Right atrium auricular region (tissue), 2 donors: ENCODE measurements around the gene KDELR3. TPM values are rescaled to one million over a fixed set of nuclear protein-coding genes. Genes with fewer than 3 reads are reported as not detected.

Experiments used
- DNase-seq: peaks from one replicate; pipeline ENCODE4 v3.0.0-alpha.2; 2019; ENCODE audit warnings: low spot score
- H3K27ac ChIP-seq, 2 donors: fragments of 200-600 bp; sonication (generic); 1 replicate in 1 of 2; 2 replicates in 1 of 2; pipeline ENCODE4 v1.5.1; 2016 to 2019
- H3K27me3 ChIP-seq, 2 donors: fragments of 200-600 bp; sonication (generic); one replicate each; pipeline versions ENCODE4 v1.5.1 to v1.6.0; 2017 to 2019
- H3K36me3 ChIP-seq: fragments of 200-600 bp; sonication (generic); one replicate; pipeline ENCODE4 v1.5.1; 2016
- H3K4me1 ChIP-seq, 2 donors: fragments of 200-600 bp; sonication (generic); one replicate each; pipeline versions ENCODE4 v1.5.1 to v1.6.0; 2017 to 2019
- H3K4me3 ChIP-seq, 2 donors: fragments of 200-600 bp; sonication (generic); 1 replicate in 1 of 2; 2 replicates in 1 of 2; pipeline ENCODE4 v1.5.1; 2017 to 2019; ENCODE audit warnings: mild to moderate bottlenecking in 1 of 2, moderate library complexity in 1 of 2
- H3K9me3 ChIP-seq, 2 donors: fragments of 200-600 bp; sonication (generic); one replicate each; pipeline ENCODE4 v1.5.1; 2019
- CTCF ChIP-seq, 2 donors: fragments of 200-600 bp; sonication (generic); IDR thresholded peaks; one replicate each; pipeline ENCODE4 v1.5.1; 2019; ENCODE audit warnings: antibody characterized with exemption in 2 of 2
- total RNA-seq, 2 donors: library from RNA; depleted of rRNA; stranded (reverse); fragments of >200 nt; gene quantifications; one replicate each; pipeline ENCODE4 v1.1.0, GENCODE V29; 2016

Gene KDELR3
- total RNA-seq, 2 donors from 2014 or later = 8.0 to 9.2 TPM

GRCh38 chr22:38490915-38491314, 23.0 kb downstream of the KDELR3 start:
- Histone ChIP-seq H3K27me3 (no peaks in the 10 kb centered on the region), H3K27ac (peak overlapping the region; percentile 49 to 63), H3K4me3 (no peak overlapping the region), H3K36me3 (peaks cover 99% of the 10 kb centered on the region), H3K4me1 (peaks cover 2 to 17% of the 10 kb centered on the region in 2 donors), H3K9me3 (no peaks in the 10 kb centered on the region)
- DNase-seq = no peak
- no peak for TF ChIP-seq CTCF (IDR thresholded peaks at IDR 0.05)

- H3K4me1 ChIP-seq = peaks cover 2 to 20% of the 10 kb centered on the region in 2 donors
- H3K27ac ChIP-seq = peak overlapping the region in 1 of 2 donors; percentile 63
- DNase-seq = no peak
- no peaks in the 10 kb centered on the region for H3K9me3 ChIP-seq
- peaks cover 99% of the 10 kb centered on the region for H3K36me3 ChIP-seq
- TF ChIP-seq CTCF (IDR thresholded peaks at IDR 0.05) = no peak
- no peak overlapping the region for H3K4me3 ChIP-seq
- no peaks in the 10 kb centered on the region for H3K27me3 ChIP-seq
Measured at GRCh38 chr22:38491707-38492348, 23.9 kb downstream of the KDELR3 start.

- Histone ChIP-seq H3K27me3 (no peaks in the 10 kb centered on the region), H3K9me3 (no peaks in the 10 kb centered on the region), H3K4me1 (peaks cover 2 to 20% of the 10 kb centered on the region in 2 donors), H3K36me3 (peaks cover 100% of the 10 kb centered on the region), H3K4me3 (no peak overlapping the region), H3K27ac (no peak overlapping the region)
- TF ChIP-seq CTCF (IDR thresholded peaks at IDR 0.05) = no peak
- DNase-seq = no peak
Measured at GRCh38 chr22:38494498-38494897, 26.6 kb downstream of the KDELR3 start.

- no peak overlapping the region for H3K27ac ChIP-seq
- no peak for DNase-seq
- no peak overlapping the region for H3K4me3 ChIP-seq
- H3K9me3 ChIP-seq = no peaks in the 10 kb centered on the region
- H3K27me3 ChIP-seq = no peaks in the 10 kb centered on the region
- H3K36me3 ChIP-seq = peaks cover 100% of the 10 kb centered on the region
- H3K4me1 ChIP-seq = peaks cover 2 to 20% of the 10 kb centered on the region in 2 donors
- TF ChIP-seq CTCF (IDR thresholded peaks at IDR 0.05) = no peak
Measured at GRCh38 chr22:38494939-38495338, 27.0 kb downstream of the KDELR3 start.

GRCh38 chr22:38497869-38498268, 30.0 kb downstream of the KDELR3 start:
- no peaks in the 10 kb centered on the region for H3K27me3 ChIP-seq
- H3K36me3 ChIP-seq = peaks cover 89% of the 10 kb centered on the region
- DNase-seq = no peak
- peaks cover 2 to 22% of the 10 kb centered on the region in 2 donors for H3K4me1 ChIP-seq
- no peak overlapping the region for H3K4me3 ChIP-seq
- TF ChIP-seq CTCF (IDR thresholded peaks at IDR 0.05) = no peak
- H3K9me3 ChIP-seq = no peaks in the 10 kb centered on the region
- H3K27ac ChIP-seq = no peak overlapping the region
